Cardiac fibroblast (primary cell): ENCODE results near the gene LAMC1.
"Not testable (repeated sequence)": the region's sequence is repeated elsewhere in the genome, so short reads cannot be mapped to it uniquely, and the experiment has no call there.

ENCODE experiments used
- DNase-seq, 2 donors: peaks; one replicate each; pipeline versions ENCODE4 v3.0.0 to v3.0.0-alpha.2; 2010; ENCODE audit warnings: low read depth in 2 of 2
- H3K4me3 ChIP-seq, 2 donors: replicated peaks in 1 of 2; 1 replicate in 1 of 2; 2 replicates in 1 of 2; pipeline ENCODE4 v1.5.1; 2011; ENCODE audit warnings: low read depth in 2 of 2, low read length in 2 of 2, mild to moderate bottlenecking in 2 of 2, moderate library complexity in 1 of 2
- TF ChIP-seq, protein P1 (sequence below): IDR thresholded peaks from one replicate; pipeline ENCODE4 v1.5.1; 2011; ENCODE audit warnings: low read depth, mild to moderate bottlenecking, low read length, inconsistent platforms

The LAMC1 gene

GRCh38 chr1:183069562-183070216, 46.5 kb downstream of the LAMC1 start:
- H3K4me3 ChIP-seq: no peak overlapping the region
- TF ChIP-seq, protein P1, sequence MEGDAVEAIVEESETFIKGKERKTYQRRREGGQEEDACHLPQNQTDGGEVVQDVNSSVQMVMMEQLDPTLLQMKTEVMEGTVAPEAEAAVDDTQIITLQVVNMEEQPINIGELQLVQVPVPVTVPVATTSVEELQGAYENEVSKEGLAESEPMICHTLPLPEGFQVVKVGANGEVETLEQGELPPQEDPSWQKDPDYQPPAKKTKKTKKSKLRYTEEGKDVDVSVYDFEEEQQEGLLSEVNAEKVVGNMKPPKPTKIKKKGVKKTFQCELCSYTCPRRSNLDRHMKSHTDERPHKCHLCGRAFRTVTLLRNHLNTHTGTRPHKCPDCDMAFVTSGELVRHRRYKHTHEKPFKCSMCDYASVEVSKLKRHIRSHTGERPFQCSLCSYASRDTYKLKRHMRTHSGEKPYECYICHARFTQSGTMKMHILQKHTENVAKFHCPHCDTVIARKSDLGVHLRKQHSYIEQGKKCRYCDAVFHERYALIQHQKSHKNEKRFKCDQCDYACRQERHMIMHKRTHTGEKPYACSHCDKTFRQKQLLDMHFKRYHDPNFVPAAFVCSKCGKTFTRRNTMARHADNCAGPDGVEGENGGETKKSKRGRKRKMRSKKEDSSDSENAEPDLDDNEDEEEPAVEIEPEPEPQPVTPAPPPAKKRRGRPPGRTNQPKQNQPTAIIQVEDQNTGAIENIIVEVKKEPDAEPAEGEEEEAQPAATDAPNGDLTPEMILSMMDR: no peak
- peak in 1 of 2 donors; percentile 37 for DNase-seq

DNA sequence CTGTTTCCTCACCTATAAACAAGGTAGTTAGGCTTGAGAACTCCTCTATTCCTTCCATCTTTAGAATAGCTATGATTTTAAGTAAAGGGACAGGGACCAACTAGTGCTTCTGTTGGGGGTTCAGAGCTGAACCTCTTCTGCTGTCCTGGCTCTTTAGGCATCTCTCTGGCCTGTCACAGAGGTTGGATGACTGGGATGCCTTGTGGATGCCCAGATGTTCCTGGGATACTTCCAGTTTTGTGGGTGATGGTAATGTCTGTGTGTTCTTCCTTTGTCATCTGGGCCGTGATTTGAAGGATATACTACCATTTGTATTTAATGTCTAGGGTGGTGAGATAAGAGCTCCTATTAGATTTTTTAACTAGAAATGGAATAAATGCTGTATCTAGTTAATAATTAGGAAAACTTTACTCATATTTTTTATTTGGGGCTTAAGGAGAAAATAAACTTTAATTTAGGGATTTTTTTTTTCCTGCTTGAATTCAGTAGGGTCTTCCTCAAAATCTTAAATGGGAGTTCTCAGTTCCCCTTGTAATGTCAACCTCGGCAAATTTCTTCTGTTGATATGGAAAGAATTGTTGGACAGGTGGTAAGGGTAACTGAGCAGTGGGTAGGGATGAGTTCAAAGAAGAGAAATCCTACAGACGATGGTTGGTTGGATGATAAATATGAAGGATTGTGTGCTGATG, 47.2 kb downstream of the LAMC1 start:
- no peak for DNase-seq
- TF ChIP-seq, protein P1: no peak
- no peak overlapping the region for H3K4me3 ChIP-seq

DNA sequence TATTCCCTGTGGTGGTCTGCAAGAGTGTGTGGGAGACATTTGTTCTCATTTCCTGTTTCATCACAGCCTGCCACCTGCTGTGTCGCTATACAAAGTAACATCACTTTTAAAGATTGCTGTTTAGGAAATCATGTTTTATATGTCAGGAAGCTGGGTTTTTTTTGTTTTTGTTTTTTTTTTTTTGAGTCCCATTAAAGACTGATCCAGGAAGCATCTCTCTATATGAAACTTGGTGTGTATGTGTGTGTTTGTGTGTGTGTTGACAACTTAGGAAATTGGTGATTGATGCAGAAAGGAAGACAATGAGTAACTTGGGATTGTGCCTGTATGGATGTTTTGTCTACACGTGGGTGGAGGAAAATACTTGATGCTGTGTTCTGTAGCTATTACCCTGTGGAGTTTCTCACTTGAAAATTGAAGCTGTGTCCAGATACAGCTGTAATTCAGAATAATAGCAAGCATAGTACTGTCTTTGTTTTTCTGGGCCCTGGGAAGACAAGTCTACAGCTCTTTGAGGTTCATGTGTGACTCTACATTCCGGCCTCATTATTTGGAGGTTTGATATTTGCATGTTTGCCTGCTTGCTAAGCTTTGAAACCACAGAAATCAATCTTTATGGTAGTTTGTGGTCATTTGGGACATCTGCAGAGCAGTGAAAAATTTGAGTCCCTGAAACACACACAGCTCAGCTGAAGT, 47.9 kb downstream of the LAMC1 start:
- DNase-seq: peak; percentile 51 to 74
- TF ChIP-seq, protein P1: no peak
- H3K4me3 ChIP-seq: no peak overlapping the region

DNA sequence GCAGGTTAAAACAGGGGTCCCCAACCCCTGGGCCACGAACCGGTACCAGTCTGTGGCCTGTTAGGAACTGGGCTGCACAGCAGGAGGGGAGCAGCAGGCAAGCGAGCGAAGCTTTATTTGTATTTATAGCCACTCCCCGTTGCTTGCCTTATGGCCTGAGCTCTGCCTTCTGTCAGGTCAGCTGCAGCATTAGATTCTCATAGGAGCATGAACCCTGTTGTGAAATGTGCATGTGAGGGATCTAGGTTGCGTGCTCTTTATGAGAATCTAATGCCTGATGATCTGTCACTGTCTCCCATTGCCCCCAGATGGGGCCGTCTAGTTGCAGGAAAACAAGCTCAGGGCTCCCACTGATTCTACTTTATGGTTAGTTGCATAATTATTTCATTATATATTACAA, 49.4 kb downstream of the LAMC1 start:
- not testable (repeated sequence) for H3K4me3 ChIP-seq
- peak in 1 of 2 donors; percentile 38 for DNase-seq

DNA sequence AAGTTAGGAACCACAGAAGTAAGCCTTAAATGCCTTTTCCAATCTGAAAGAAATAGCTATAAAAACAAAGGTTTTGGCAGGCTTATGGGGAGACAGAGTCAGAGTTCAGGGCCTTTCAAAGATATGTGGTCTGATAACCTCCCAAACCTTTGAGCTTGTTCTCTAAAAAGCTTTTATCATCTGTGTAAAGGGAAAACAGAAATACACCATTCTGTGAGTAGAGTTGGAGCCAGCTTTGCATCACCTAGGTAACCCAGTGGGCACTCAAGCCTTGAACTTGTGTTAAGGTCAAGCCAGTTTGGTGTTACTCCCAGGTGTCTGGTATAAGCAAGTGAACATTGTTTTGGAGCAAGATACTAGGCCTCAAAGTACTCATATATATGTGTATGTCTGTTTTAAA, 50.1 kb downstream of the LAMC1 start:
- no peak overlapping the region for H3K4me3 ChIP-seq
- TF ChIP-seq, protein P1: no peak
- no peak for DNase-seq

DNA sequence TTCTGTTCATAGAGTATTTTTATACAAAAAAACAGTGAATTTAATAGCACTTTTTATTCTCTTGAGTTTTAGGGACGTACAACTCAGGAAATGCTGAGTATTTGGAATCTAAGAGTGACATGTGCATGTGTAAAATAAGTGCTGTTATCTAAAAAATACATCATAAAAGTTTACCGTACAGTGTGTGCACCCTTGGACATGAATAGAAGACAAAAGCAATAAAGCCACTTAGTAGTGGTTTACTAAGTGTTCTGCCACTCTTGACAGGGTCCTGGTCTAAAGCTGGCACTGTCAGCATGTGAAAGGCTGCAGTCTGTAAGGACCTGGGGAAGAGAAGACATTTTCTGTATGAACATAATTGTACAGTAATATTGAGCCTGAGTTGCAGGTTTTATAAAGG, 51.0 kb downstream of the LAMC1 start:
- DNase-seq: no peak
- TF ChIP-seq, protein P1: no peak
- no peak overlapping the region for H3K4me3 ChIP-seq

DNA sequence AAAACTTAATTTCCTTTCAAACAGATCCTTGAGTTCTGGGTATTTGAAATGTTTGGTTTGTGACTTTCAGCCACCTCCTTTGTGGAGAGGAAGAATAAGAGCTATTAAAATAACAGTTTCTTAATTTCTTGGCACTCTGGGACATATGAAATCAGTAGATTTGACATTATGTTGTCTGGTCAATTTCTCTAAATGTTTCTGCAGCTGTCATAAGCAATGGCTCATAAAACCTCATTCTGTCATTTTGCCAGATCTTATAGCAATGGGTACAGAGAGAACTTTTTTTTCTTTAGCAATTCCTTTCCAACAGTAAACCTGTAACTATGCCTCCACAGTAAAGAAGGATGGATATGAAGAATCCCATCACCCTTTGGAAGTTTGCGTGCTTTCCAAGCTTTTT, 52.6 kb downstream of the LAMC1 start:
- peak; percentile 56 to 66 for DNase-seq
- TF ChIP-seq, protein P1: no peak
- no peak overlapping the region for H3K4me3 ChIP-seq
